B cell (primary cell): ENCODE results near the gene FRMD4A. TPM values are rescaled to one million over a fixed set of nuclear protein-coding genes. Genes with fewer than 3 reads are reported as not detected.

Experiments used
- ATAC-seq: fragments of 200-7000 bp; cut with Tn5 transposase; one replicate; pipeline ENCODE4 v1.10.0; 2021; ENCODE audit warnings: low read depth, mild to moderate bottlenecking, moderate number of reproducible peaks, moderate library complexity
- CTCF ChIA-PET: fragments of 350-600 bp; sonication (Branson Sonifier 250); formaldehyde crosslinking; loops from one replicate; lab custom pipeline; 2021; ENCODE audit warnings: antibody characterized with exemption, inconsistent platforms; lab: Charles Lee
- POLR2A ChIA-PET: fragments of 350-600 bp; sonication (Branson Sonifier 250); formaldehyde crosslinking; loops from one replicate; lab custom pipeline; 2021; ENCODE audit warnings: antibody characterized with exemption; lab: Charles Lee
- DNase-seq: peaks from one replicate; pipeline ENCODE4 v3.0.0; 2013
- H2AFZ ChIP-seq: 2 replicates; pipeline ENCODE4 v1.6.1; 2012; ENCODE audit warnings: mild to moderate bottlenecking, low read depth, low read length; ENCODE audit not compliant: insufficient read depth, poor library complexity, severe bottlenecking
- H3K27ac ChIP-seq, 2 donors: 1 replicate in 1 of 2; 2 replicates in 1 of 2; pipeline ENCODE4 v1.5.1; 2012 to 2013; ENCODE audit warnings: low read length in 2 of 2, mild to moderate bottlenecking in 2 of 2, moderate library complexity in 1 of 2
- H3K27me3 ChIP-seq, 4 experiments: fragments of 200-600 bp in 1 of 4; sonication (generic) in 1 of 4; replicated peaks in 1 of 4; 1 replicate in 2 of 4; 2 replicates in 2 of 4; pipeline versions ENCODE4 v1.6.1 to v1.7.0; 2013 to 2016; ENCODE audit warnings: low read length in 3 of 4, mild to moderate bottlenecking in 2 of 4, mixed read lengths in 1 of 4, moderate library complexity in 1 of 4; ENCODE audit not compliant: insufficient read depth in 4 of 4, control insufficient read depth in 3 of 4; ENCODE audit errors: control extremely low read depth in 1 of 4
- H3K36me3 ChIP-seq, 2 experiments: replicated peaks in 1 of 2; 1 replicate in 1 of 2; 2 replicates in 1 of 2; pipeline versions ENCODE4 v1.6.1 to v1.7.1; 2013; ENCODE audit warnings: low read length in 1 of 2; ENCODE audit not compliant: insufficient read depth in 2 of 2, control insufficient read depth in 1 of 2; ENCODE audit errors: control extremely low read depth in 1 of 2, extremely low read depth in 1 of 2
- H3K4me1 ChIP-seq, 2 donors: fragments of 200-600 bp in 1 of 2; sonication (generic) in 1 of 2; 1 replicate in 1 of 2; 2 replicates in 1 of 2; pipeline versions ENCODE4 v1.5.1 to v1.6.1; 2013 to 2017; ENCODE audit warnings: low read length in 2 of 2; ENCODE audit not compliant: control insufficient read depth in 2 of 2, insufficient read depth in 2 of 2
- H3K4me2 ChIP-seq: replicated peaks from 2 replicates; pipeline ENCODE3; 2012; ENCODE audit warnings: mild to moderate bottlenecking, low read depth, low read length; ENCODE audit not compliant: poor library complexity, severe bottlenecking
- H3K4me3 ChIP-seq, 5 experiments: fragments of 200-600 bp in 1 of 5; sonication (generic) in 1 of 5; 1 replicate in 3 of 5; 2 replicates in 2 of 5; pipeline versions ENCODE4 v1.5.1 to v1.7.0; 2011 to 2016; ENCODE audit warnings: low read length in 4 of 5, mild to moderate bottlenecking in 4 of 5, low read depth in 2 of 5, control low read depth in 1 of 5, moderate library complexity in 1 of 5; ENCODE audit not compliant: insufficient read depth in 1 of 5; ENCODE audit errors: control extremely low read depth in 1 of 5, extremely low read depth in 1 of 5
- H3K79me2 ChIP-seq: fragments of 200-600 bp; sonication (generic); one replicate; pipeline ENCODE4 v1.6.0; 2016; ENCODE audit warnings: low read length; ENCODE audit not compliant: control insufficient read depth, insufficient read depth
- H3K9ac ChIP-seq: fragments of 200-600 bp; sonication (generic); 2 replicates; pipeline ENCODE4 v1.6.1; 2017; ENCODE audit warnings: mild to moderate bottlenecking, low read length, moderate library complexity
- H3K9me3 ChIP-seq, 3 donors: one replicate each; pipeline versions ENCODE4 v1.6.1 to v1.7.1; 2013; ENCODE audit warnings: low read length in 2 of 3; ENCODE audit not compliant: control insufficient read depth in 2 of 3, insufficient read depth in 1 of 3; ENCODE audit errors: control extremely low read depth in 1 of 3
- H4K20me1 ChIP-seq: 2 replicates; pipeline ENCODE4 v1.6.0; 2012; ENCODE audit warnings: mild to moderate bottlenecking, low read length; ENCODE audit not compliant: insufficient read depth, control insufficient read depth, poor library complexity, severe bottlenecking
- H3K27ac Mint-ChIP-seq: one replicate; pipeline ENCODE4 v1.8.0; 2021; ENCODE audit warnings: mixed read lengths
- H3K27me3 Mint-ChIP-seq: one replicate; pipeline ENCODE4 v1.8.0; 2021; ENCODE audit warnings: mixed read lengths
- H3K4me1 Mint-ChIP-seq: one replicate; pipeline ENCODE4 v1.8.0; 2021; ENCODE audit warnings: mixed read lengths
- H3K4me3 Mint-ChIP-seq: one replicate; pipeline ENCODE4 v1.8.0; 2021; ENCODE audit warnings: mixed read lengths
- H3K9me3 Mint-ChIP-seq: one replicate; pipeline ENCODE4 v1.8.0; 2022; ENCODE audit warnings: mixed read lengths; ENCODE audit not compliant: insufficient read depth
- CTCF ChIP-seq: fragments of 200-600 bp; IDR thresholded peaks from one replicate; pipeline ENCODE4 v1.8.0; 2022; ENCODE audit warnings: antibody characterized with exemption, mild to moderate bottlenecking
- EZH2 ChIP-seq: IDR thresholded peaks from 2 replicates; pipeline ENCODE4 v1.6.1; 2012; ENCODE audit warnings: borderline replicate concordance, low read depth, mild to moderate bottlenecking, moderate library complexity, low read length; ENCODE audit not compliant: insufficient read depth, poor library complexity, severe bottlenecking
- WGBS: methylation state at CpG from one replicate; pipeline ENCODE4 v1.1.5; 2013; ENCODE audit warnings: missing lambda C conversion rate; ENCODE audit not compliant: insufficient coverage; 5-methylcytosine and 5-hydroxymethylcytosine counted together
- intact Hi-C: fragments of 100-400 bp; cut with micrococcal nuclease; formaldehyde crosslinking; loops from one replicate; pipeline ENCODE4 v1.10.0; 2022
- polyA plus RNA-seq: library from polyadenylated mRNA; depleted of rRNA; stranded (reverse); fragments of >200 nt; gene quantifications from 2 replicates; pipeline ENCODE4 v1.2.3, GENCODE V29; 2012
- total RNA-seq, 2 donors: library from RNA; stranded (reverse); fragments of 120-200 nt in 1 of 2; gene quantifications; 1 replicate in 1 of 2; 2 replicates in 1 of 2; pipeline versions ENCODE4 v1.2.3 to v1.2.4, GENCODE V29; 2013 to 2022

FRMD4A gene
- total and polyA plus RNA-seq, 2 donors (not counting 1 experiment from before 2014, with no cell fraction given): 0.76 to 3.4 TPM

- Histone ChIP-seq H3K4me1 (no peaks in the 10 kb centered on the region), H3K36me3 (no peaks in the 10 kb centered on the region), H3K27me3 (peaks cover 0 to 8% (median 5%) of the 10 kb centered on the region in 4 experiments), H3K4me2 (no peak overlapping the region), H3K9me3 (peaks cover 0 to 13% (median 9%) of the 10 kb centered on the region in 3 donors), H2AFZ (no peak overlapping the region), H3K27ac (no peak overlapping the region), H3K9ac (no peak overlapping the region), H3K4me3 (no peak overlapping the region), H3K79me2 (no peaks in the 10 kb centered on the region), H4K20me1 (no peaks in the 10 kb centered on the region)
- peaks cover 17% of the 10 kb centered on the region for H3K27me3 Mint-ChIP-seq
- CTCF ChIA-PET: no interaction called here
- POLR2A ChIA-PET: no interaction called here
- WGBS: 81% methylated on average over 5 of the region's 9 CpGs
- ATAC-seq (no peak), DNase-seq (no peak)
- peaks cover 8% of the 10 kb centered on the region for H3K9me3 Mint-ChIP-seq
- intact Hi-C loops: no loop called here
- TF ChIP-seq EZH2 (no peak), CTCF (no peak)
- no peak overlapping the region for H3K4me3 Mint-ChIP-seq
- H3K4me1 Mint-ChIP-seq: no peaks in the 10 kb centered on the region
- no peak overlapping the region for H3K27ac Mint-ChIP-seq
Observed at GRCh38 chr10:14296065-14296709, 34.5 kb downstream of the FRMD4A start.

GRCh38 chr10:14294347-14295059 lies 36.2 kb downstream of the FRMD4A start:
- Histone ChIP-seq H3K27ac (no peak overlapping the region), H3K9me3 (peaks cover 5 to 19% (median 9%) of the 10 kb centered on the region in 3 donors), H3K79me2 (no peaks in the 10 kb centered on the region), H4K20me1 (no peaks in the 10 kb centered on the region), H3K27me3 (peaks cover 0 to 4% (median 3%) of the 10 kb centered on the region in 4 experiments), H2AFZ (no peak overlapping the region), H3K9ac (no peak overlapping the region), H3K4me2 (no peak overlapping the region), H3K36me3 (no peaks in the 10 kb centered on the region), H3K4me3 (no peak overlapping the region), H3K4me1 (no peaks in the 10 kb centered on the region)
- POLR2A ChIA-PET: no interaction called here
- CTCF ChIA-PET: interaction anchor here (0.6 kb wide), 1 partner anchor 33 kb away, joined by 3 read pairs; no protein-coding TSS in a partner anchor
- Mint-ChIP-seq H3K4me1 (no peaks in the 10 kb centered on the region), H3K4me3 (no peak overlapping the region), H3K27me3 (peaks cover 19% of the 10 kb centered on the region), H3K27ac (no peak overlapping the region), H3K9me3 (peaks cover 11% of the 10 kb centered on the region)
- DNase-seq: no peak
- intact Hi-C loops: no loop called here
- ATAC-seq: no peak
- 90% methylated on average over 2 of the region's 14 CpGs for WGBS
- TF ChIP-seq EZH2 (no peak), CTCF (no peak)
